AG04449 (cell line): ENCODE data around the gene LZTS2.

Experiments
- CTCF ChIA-PET: fragments of 350-600 bp; formaldehyde crosslinking; extraction: SDS; loops from one replicate; lab custom pipeline; 2021; ENCODE audit warnings: antibody characterized with exemption; lab: Yijun Ruan, JAX
- POLR2A ChIA-PET: fragments of 400-600, 350-600 bp; formaldehyde crosslinking; extraction: SDS; loops from one replicate; lab custom pipeline; 2020; ENCODE audit warnings: antibody characterized with exemption, inconsistent platforms; lab: Yijun Ruan, JAX
- DNase-seq: peaks from one replicate; pipeline ENCODE4 v3.0.0-alpha.2; 2010; ENCODE audit warnings: low read depth, low spot score
- H3K4me3 ChIP-seq: 2 replicates; pipeline ENCODE4 v1.5.1; 2011; ENCODE audit warnings: low read depth, mild to moderate bottlenecking, control low read depth, low read length
- CTCF ChIP-seq: IDR thresholded peaks from one replicate; pipeline ENCODE4 v1.5.1; 2011; ENCODE audit warnings: mild to moderate bottlenecking, moderate library complexity, low read length, control low read depth, inconsistent platforms; ENCODE audit not compliant: insufficient read depth; ENCODE audit errors: missing control alignments

LZTS2 gene

GRCh38 chr10:101016814-101017213 lies 17.2 kb downstream of the LZTS2 start:
- DNase-seq: no peak
- ChIA-PET CTCF (interaction anchor here (1.5 to 7.3 kb wide), 9 partner anchors 8 to 126 kb away, joined by 3 to 803 read pairs (median 19); partner anchors contain the start of genes KAZALD1, LZTS2, MRPL43 and PDZD7), POLR2A (interaction anchor here (1.1 to 1.2 kb wide), 2 partner anchors 25 to 44 kb away, joined by 3 to 5 read pairs; no protein-coding TSS in a partner anchor)
- TF ChIP-seq CTCF: no peak
- H3K4me3 ChIP-seq: no peak overlapping the region

GRCh38 chr10:101018118-101018599 lies 18.6 kb downstream of the LZTS2 start:
- ChIA-PET POLR2A (interaction anchor here (1.1 kb wide), 1 partner anchor 26 kb away, joined by 5 read pairs; no protein-coding TSS in a partner anchor), CTCF (interaction anchor here (1.0 to 7.3 kb wide), 15 partner anchors 7 to 482 kb away, joined by 3 to 803 read pairs (median 9); partner anchors contain the start of genes HIF1AN, KAZALD1, LZTS2 and MRPL43)
- TF ChIP-seq CTCF: no peak
- no peak overlapping the region for H3K4me3 ChIP-seq
- DNase-seq: no peak

- H3K4me3 ChIP-seq: no peak overlapping the region
- TF ChIP-seq CTCF: peak; percentile 98
- ChIA-PET POLR2A (interaction anchor here (1.1 kb wide), 1 partner anchor 20 kb away, joined by 3 read pairs; the partner anchor contains the start of gene LZTS2), CTCF (interaction anchor here (0.7 to 7.3 kb wide), 19 partner anchors 8 to 483 kb away, joined by 3 to 803 read pairs (median 7); partner anchors contain the start of genes HIF1AN, KAZALD1, LZTS2 and MRPL43)
- DNase-seq: no peak
Observed at GRCh38 chr10:101018600-101019439, 19.2 kb downstream of the LZTS2 start.

- POLR2A ChIA-PET: interaction anchor here (1.1 kb wide), 1 partner anchor 20 kb away, joined by 3 read pairs; the partner anchor contains the start of gene LZTS2
- CTCF ChIA-PET: interaction anchor here (0.9 to 7.3 kb wide), 17 partner anchors 8 to 483 kb away, joined by 3 to 803 read pairs (median 8); partner anchors contain the start of genes HIF1AN, KAZALD1, LZTS2 and MRPL43
- DNase-seq: no peak
- no peak overlapping the region for H3K4me3 ChIP-seq
- TF ChIP-seq CTCF: no peak
Observed at GRCh38 chr10:101019440-101019703, 19.8 kb downstream of the LZTS2 start.

GRCh38 chr10:101020427-101021075 lies 20.9 kb downstream of the LZTS2 start:
- DNase-seq: no peak
- ChIA-PET POLR2A (no interaction called here), CTCF (interaction anchor here (0.6 to 7.3 kb wide), 9 partner anchors 10 to 527 kb away, joined by 3 to 803 read pairs (median 19); partner anchors contain the start of genes KAZALD1, LZTS2, MRPL43 and PDZD7)
- no peak overlapping the region for H3K4me3 ChIP-seq
- no peak for TF ChIP-seq CTCF
